Thyroid gland (tissue), 4 donors: ENCODE results near the gene RCVRN.

ENCODE experiments used
- POLR2A ChIP-seq, 2 donors: fragments of 450-650 bp; IDR thresholded peaks; one replicate each; pipeline ENCODE4 v1.6.1; 2017; ENCODE audit warnings: antibody characterized with exemption in 2 of 2, mild to moderate bottlenecking in 2 of 2, moderate library complexity in 1 of 2
- TF ChIP-seq, protein P1 (sequence below), 6 experiments: fragments of 200-600 bp in 3 of 6; fragments of 450-650 bp in 3 of 6; sonication (generic) in 3 of 6; IDR thresholded peaks; one replicate each; pipeline ENCODE4 v1.5.1; 2016 to 2019; ENCODE audit warnings: antibody characterized with exemption in 6 of 6, mild to moderate bottlenecking in 2 of 6, inconsistent platforms in 1 of 6, moderate library complexity in 1 of 6

GRCh38 chr17:9902120-9902519 lies 3.0 kb downstream of the RCVRN start:
- TF ChIP-seq, protein P1, sequence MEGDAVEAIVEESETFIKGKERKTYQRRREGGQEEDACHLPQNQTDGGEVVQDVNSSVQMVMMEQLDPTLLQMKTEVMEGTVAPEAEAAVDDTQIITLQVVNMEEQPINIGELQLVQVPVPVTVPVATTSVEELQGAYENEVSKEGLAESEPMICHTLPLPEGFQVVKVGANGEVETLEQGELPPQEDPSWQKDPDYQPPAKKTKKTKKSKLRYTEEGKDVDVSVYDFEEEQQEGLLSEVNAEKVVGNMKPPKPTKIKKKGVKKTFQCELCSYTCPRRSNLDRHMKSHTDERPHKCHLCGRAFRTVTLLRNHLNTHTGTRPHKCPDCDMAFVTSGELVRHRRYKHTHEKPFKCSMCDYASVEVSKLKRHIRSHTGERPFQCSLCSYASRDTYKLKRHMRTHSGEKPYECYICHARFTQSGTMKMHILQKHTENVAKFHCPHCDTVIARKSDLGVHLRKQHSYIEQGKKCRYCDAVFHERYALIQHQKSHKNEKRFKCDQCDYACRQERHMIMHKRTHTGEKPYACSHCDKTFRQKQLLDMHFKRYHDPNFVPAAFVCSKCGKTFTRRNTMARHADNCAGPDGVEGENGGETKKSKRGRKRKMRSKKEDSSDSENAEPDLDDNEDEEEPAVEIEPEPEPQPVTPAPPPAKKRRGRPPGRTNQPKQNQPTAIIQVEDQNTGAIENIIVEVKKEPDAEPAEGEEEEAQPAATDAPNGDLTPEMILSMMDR (IDR thresholded peaks at IDR 0.05) = no peak
- no peak for TF ChIP-seq POLR2A (IDR thresholded peaks at IDR 0.05)
